Keratinocyte (primary cell): Measurements from ENCODE around the gene PHF10. TPM values are rescaled to one million over a fixed set of nuclear protein-coding genes. Genes with fewer than 3 reads are reported as not detected.

Source experiments
- DNase-seq: peaks from one replicate; pipeline ENCODE4 v3.0.0-alpha.2; 2011; ENCODE audit warnings: low read depth, missing footprints, low spot score
- FAIRE-seq: peaks from 2 replicates; lab custom pipeline; 2011; peaks lifted over from hg19 to GRCh38; lab: Jason Lieb, UNC
- H2AFZ ChIP-seq: 2 replicates; pipeline ENCODE4 v1.6.0; 2012; ENCODE audit warnings: low read length, control low read depth, inconsistent platforms; ENCODE audit not compliant: control insufficient read depth
- H3K27ac ChIP-seq: 2 replicates; pipeline ENCODE4 v1.5.1; 2011; ENCODE audit warnings: low read length; ENCODE audit not compliant: control insufficient read depth, insufficient read depth
- H3K27me3 ChIP-seq: 3 replicates; pipeline ENCODE4 v1.6.0; 2011; ENCODE audit warnings: low read length; ENCODE audit not compliant: control insufficient read depth, insufficient read depth; ENCODE audit errors: extremely low read depth
- H3K36me3 ChIP-seq, 2 experiments: 2 replicates in 1 of 2; 3 replicates in 1 of 2; pipeline ENCODE4 v1.5.1; 2011; ENCODE audit warnings: low read length in 2 of 2, mild to moderate bottlenecking in 1 of 2; ENCODE audit not compliant: control insufficient read depth in 2 of 2, insufficient read depth in 2 of 2; ENCODE audit errors: extremely low read depth in 1 of 2
- H3K4me1 ChIP-seq: 3 replicates; pipeline ENCODE4 v1.5.1; 2011; ENCODE audit warnings: low read length; ENCODE audit not compliant: control insufficient read depth, insufficient read depth; ENCODE audit errors: extremely low read depth
- H3K4me2 ChIP-seq: 3 replicates; pipeline ENCODE4 v1.6.0; 2011; ENCODE audit warnings: low read depth, low read length; ENCODE audit not compliant: control insufficient read depth, insufficient read depth; ENCODE audit errors: extremely low read depth
- H3K4me3 ChIP-seq, 3 experiments: fragments of 200-600 bp in 1 of 3; sonication (generic) in 1 of 3; 2 replicates in 2 of 3; 3 replicates in 1 of 3; pipeline ENCODE4 v1.5.1; 2011 to 2016; ENCODE audit warnings: low read length in 3 of 3, mild to moderate bottlenecking in 3 of 3, control low read depth in 2 of 3, inconsistent platforms in 1 of 3, low read depth in 1 of 3, mixed read lengths in 1 of 3, mixed run types in 1 of 3, moderate library complexity in 1 of 3; ENCODE audit not compliant: control insufficient read depth in 2 of 3, insufficient read depth in 2 of 3; ENCODE audit errors: extremely low read depth in 1 of 3
- H3K79me2 ChIP-seq: 2 replicates; pipeline ENCODE4 v1.6.0; 2012; ENCODE audit warnings: low read length; ENCODE audit not compliant: control insufficient read depth, insufficient read depth
- H3K9ac ChIP-seq: 3 replicates; pipeline ENCODE4 v1.6.0; 2011; ENCODE audit warnings: low read length; ENCODE audit not compliant: control insufficient read depth, insufficient read depth; ENCODE audit errors: extremely low read depth
- H3K9me1 ChIP-seq: 3 replicates; pipeline ENCODE4 v1.6.0; 2011; ENCODE audit warnings: low read length; ENCODE audit not compliant: control insufficient read depth, insufficient read depth; ENCODE audit errors: extremely low read depth
- H3K9me3 ChIP-seq: 2 replicates; pipeline ENCODE4 v1.5.1; 2012; ENCODE audit warnings: low read depth, low read length; ENCODE audit not compliant: control insufficient read depth
- H4K20me1 ChIP-seq: 3 replicates; pipeline ENCODE4 v1.6.0; 2011; ENCODE audit warnings: low read length; ENCODE audit not compliant: control insufficient read depth, insufficient read depth; ENCODE audit errors: extremely low read depth
- CTCF ChIP-seq, 3 experiments: IDR thresholded peaks in 1 of 3; conservative IDR thresholded peaks in 1 of 3; optimal IDR thresholded peaks in 1 of 3; 2 replicates in 2 of 3; 3 replicates in 1 of 3; pipeline versions ENCODE3 to v1.5.1; 2011; ENCODE audit warnings: low read length in 3 of 3, mild to moderate bottlenecking in 3 of 3, moderate library complexity in 2 of 3, control low read depth in 1 of 3, inconsistent platforms in 1 of 3; ENCODE audit not compliant: insufficient read depth in 2 of 3; ENCODE audit errors: extremely low read depth in 1 of 3
- EZH2 ChIP-seq: IDR thresholded peaks from one replicate; pipeline ENCODE4 v1.6.1; 2012; ENCODE audit warnings: inconsistent platforms, mild to moderate bottlenecking, low read length, moderate library complexity
- dilution Hi-C: fragments of 300-500 bp; cut with MboI; formaldehyde crosslinking; loops from one replicate; pipeline ENCODE4 v1.7.0; 2020; ENCODE audit warnings: low sequenced_read_pairs; ENCODE audit not compliant: extremely low pct_ligation_motif_present
- polyA plus RNA-seq, 5 experiments: library from polyadenylated mRNA; depleted of rRNA in 3 of 5; stranded (reverse) in 3 of 5; stranded (forward) in 1 of 5; unstranded in 1 of 5; fragments of >200 nt; gene quantifications; 1 replicate in 1 of 5; 2 replicates in 3 of 5; 3 replicates in 1 of 5; pipeline versions ENCODE4 v1.2.1 to v1.2.3, GENCODE V29; 2011 to 2012; ENCODE audit warnings: missing spikeins in 2 of 5, low read depth in 1 of 5, low replicate concordance in 1 of 5

The PHF10 gene
- polyA plus RNA-seq, 1 donor (not counting 4 experiments of a cell fraction or from before 2014, with no cell fraction given) = 14.5 TPM

DNA sequence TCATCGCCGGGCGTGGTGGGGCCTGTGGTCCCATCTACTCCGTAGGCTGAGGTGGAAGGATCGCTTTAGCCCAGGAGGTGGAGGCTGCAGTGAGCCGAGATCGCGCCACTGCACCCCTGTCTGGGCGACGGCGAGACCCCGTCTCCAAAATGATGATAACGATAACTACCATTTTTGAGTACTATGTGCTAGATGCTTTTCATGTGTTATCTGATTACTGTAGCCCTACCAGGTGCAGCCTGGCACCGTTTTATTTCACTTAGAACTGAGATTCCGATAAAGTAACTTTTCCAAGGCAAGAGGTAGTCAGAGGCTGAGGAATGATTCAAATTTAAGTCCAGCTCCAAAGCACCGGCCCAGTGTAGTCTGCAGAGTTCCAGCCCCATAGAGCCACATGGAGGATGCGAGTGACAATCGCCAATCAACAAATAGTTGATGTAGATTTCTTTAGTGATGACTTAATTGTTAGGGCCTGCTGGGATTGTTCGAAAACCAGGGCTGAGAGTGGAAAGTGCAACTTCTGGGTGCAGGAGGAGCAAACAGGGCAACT is 27.8 kb upstream of the PHF10 start:
- Histone ChIP-seq H3K9ac (peak overlapping the region; percentile 94), H3K27me3 (no peaks in the 10 kb centered on the region), H4K20me1 (no peaks in the 10 kb centered on the region), H3K4me3 (peak overlapping the region; percentile 53 to 88 (median 88)), H3K4me1 (peaks cover 16% of the 10 kb centered on the region), H3K27ac (peak overlapping the region; percentile 90), H3K79me2 (peaks cover 21% of the 10 kb centered on the region), H3K9me3 (no peaks in the 10 kb centered on the region), H3K4me2 (peak overlapping the region; percentile 80), H3K36me3 (peaks cover 0 to 2% of the 10 kb centered on the region in 2 experiments), H3K9me1 (no peaks in the 10 kb centered on the region), H2AFZ (peak overlapping the region; percentile 84)
- dilution Hi-C loops = no loop called here
- no peak for DNase-seq
- peak; percentile 59 for FAIRE-seq
- TF ChIP-seq EZH2 (no peak), CTCF (optimal IDR thresholded peaks at IDR 0.05 in 1 of 3, IDR thresholded peaks at IDR 0.05 in 1 of 3, conservative IDR thresholded peaks at IDR 0.05 in 1 of 3; ENCODE audit: extremely low read depth in 1 of 3, insufficient read depth in 2 of 3, low read length in 3 of 3) (no peak)

DNA sequence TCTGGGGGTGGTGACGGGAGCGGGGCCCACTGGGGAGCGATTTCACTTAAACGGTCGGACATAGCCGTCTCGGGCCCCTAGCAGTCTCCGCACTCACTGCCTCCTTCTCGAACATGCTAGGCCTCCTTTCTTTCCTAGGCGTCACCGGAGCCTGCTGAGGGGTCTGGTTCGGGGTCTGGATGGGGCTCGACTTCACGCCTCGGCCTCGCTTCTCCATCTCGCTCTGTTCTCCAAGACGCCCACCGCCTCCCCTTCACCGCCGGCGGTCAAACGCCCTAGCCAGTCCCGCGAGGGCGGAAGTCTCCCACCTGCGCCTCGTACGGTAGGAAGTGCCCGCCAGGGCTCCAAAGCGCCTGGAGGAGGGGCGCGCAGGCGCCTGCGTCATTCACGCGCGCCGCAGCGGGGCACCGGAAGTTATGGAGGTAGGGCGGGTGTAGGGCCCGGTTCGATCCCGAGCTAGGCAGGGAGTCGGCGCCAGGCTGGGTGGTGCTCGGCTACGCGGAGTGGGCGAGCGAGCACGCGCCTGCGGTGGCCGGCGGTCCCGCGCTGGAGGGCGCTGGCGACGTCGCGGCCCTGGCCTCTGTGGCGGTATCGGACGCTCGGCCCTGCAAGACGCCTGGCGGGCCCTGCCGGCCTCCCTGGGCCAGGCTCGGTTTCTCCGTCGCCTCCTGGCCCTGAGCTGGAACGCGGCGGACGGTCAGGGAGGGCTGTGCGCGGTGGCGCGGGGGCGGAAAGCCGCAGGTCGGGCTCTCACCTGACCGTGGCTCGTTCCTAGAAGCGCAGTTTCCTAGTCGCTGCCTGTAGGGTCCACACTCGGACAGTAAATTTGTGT is 27.2 kb upstream of the PHF10 start, which contains the start of the genes DYNLT2 and ERMARD:
TSS of gene DYNLT2 (minus strand) at position 331 of the 832 bp plus-strand sequence. CDS start at position 217, 114 bp downstream.
TSS of gene ERMARD (plus strand) at position 381 of the 832 bp plus-strand sequence. CDS start at position 417, 36 bp downstream.
- H3K4me2 ChIP-seq = peak within 1 kb of the TSS; percentile 86
- FAIRE-seq (no peak), DNase-seq (peak; percentile 38)
- peaks cover 21% of the 10 kb centered on the region for H3K79me2 ChIP-seq
- peak within 1 kb of the TSS; percentile 90 for H3K27ac ChIP-seq
- no peaks in the 10 kb centered on the region for H4K20me1 ChIP-seq
- dilution Hi-C loops = no loop called here
- peak within 1 kb of the TSS; percentile 94 for H3K9ac ChIP-seq
- no peaks in the 10 kb centered on the region for H3K9me3 ChIP-seq
- peaks cover 16% of the 10 kb centered on the region for H3K4me1 ChIP-seq
- H2AFZ ChIP-seq = peak within 1 kb of the TSS; percentile 88
- H3K4me3 ChIP-seq = peak within 1 kb of the TSS; percentile 53 to 88 (median 88)
- TF ChIP-seq EZH2 = no peak
- peak in 1 of 3 experiments; percentile 26 for TF ChIP-seq CTCF (optimal IDR thresholded peaks at IDR 0.05 in 1 of 3, IDR thresholded peaks at IDR 0.05 in 1 of 3, conservative IDR thresholded peaks at IDR 0.05 in 1 of 3; ENCODE audit: extremely low read depth in 1 of 3, insufficient read depth in 2 of 3, low read length in 3 of 3)
- no peaks in the 10 kb centered on the region for H3K9me1 ChIP-seq
- no peaks in the 10 kb centered on the region for H3K36me3 ChIP-seq
- no peaks in the 10 kb centered on the region for H3K27me3 ChIP-seq
